ENCODE measurements around the gene GSTM5.
"Not testable (repeated sequence)": the region's sequence is repeated elsewhere in the genome, so short reads cannot be mapped to it uniquely, and the experiment has no call there.

The GSTM5 gene

GRCh38 chr1:109762821-109763645, 51.0 kb downstream of the GSTM5 start:
- no peak for DNase-seq

GRCh38 chr1:109763646-109764415, 51.8 kb downstream of the GSTM5 start, which contains the start of gene EPS8L3:
TSS of gene EPS8L3 (minus strand) at chr1:109763923. CDS start at chr1:109761749, 2,174 bp downstream.
- DNase-seq, result no peak

GRCh38 chr1:109764561-109765482, 52.8 kb downstream of the GSTM5 start:
- no peak for DNase-seq

- no peak for DNase-seq
Observed at GRCh38 chr1:109765483-109765815, 53.4 kb downstream of the GSTM5 start.

GRCh38 chr1:109765896-109766615, 54.0 kb downstream of the GSTM5 start:
- no peak for DNase-seq

- not testable (repeated sequence) for DNase-seq
Observed at GRCh38 chr1:109766991-109767636, 55.1 kb downstream of the GSTM5 start.
